Neuron (in vitro differentiated cells): Measurements from ENCODE around the gene TTC24.

Source experiments
- H2AFZ ChIP-seq: one replicate; pipeline ENCODE4 v1.6.1; 2013; ENCODE audit warnings: low read depth, mild to moderate bottlenecking, inconsistent platforms, low read length, moderate library complexity
- H3K27me3 ChIP-seq: one replicate; pipeline ENCODE4 v1.6.1; 2013; ENCODE audit warnings: low read length; ENCODE audit not compliant: insufficient read depth
- H3K36me3 ChIP-seq: one replicate; pipeline ENCODE4 v1.6.1; 2013; ENCODE audit warnings: low read length; ENCODE audit not compliant: insufficient read depth
- H3K4me1 ChIP-seq: one replicate; pipeline ENCODE4 v1.6.1; 2013; ENCODE audit warnings: low read length; ENCODE audit not compliant: insufficient read depth
- H3K4me3 ChIP-seq: 2 replicates; pipeline ENCODE4 v1.5.1; 2013; ENCODE audit warnings: mild to moderate bottlenecking, low read length, moderate library complexity
- H3K9me3 ChIP-seq: one replicate; pipeline ENCODE4 v1.6.1; 2013; ENCODE audit warnings: low read length

TTC24 gene

GRCh38 chr1:156579472-156579871 is at the start of gene TTC24:
Gene TTC24 (plus strand): TSS chr1:156579723. CDS start chr1:156581365, 1,642 bp downstream.
- no peak within 1 kb of the TSS for H2AFZ ChIP-seq
- no peak within 1 kb of the TSS for H3K4me3 ChIP-seq
- H3K36me3 ChIP-seq: no peaks in the 10 kb centered on the region
- H3K9me3 ChIP-seq: no peaks in the 10 kb centered on the region
- peaks cover 19% of the 10 kb centered on the region for H3K27me3 ChIP-seq
- H3K4me1 ChIP-seq: no peaks in the 10 kb centered on the region

GRCh38 chr1:156530006-156530405 is 49.5 kb upstream of the TTC24 start:
- Histone ChIP-seq H3K27me3 (no peaks in the 10 kb centered on the region), H3K4me1 (no peaks in the 10 kb centered on the region), H3K9me3 (peaks cover 4% of the 10 kb centered on the region), H2AFZ (no peak overlapping the region), H3K36me3 (peaks cover 71% of the 10 kb centered on the region), H3K4me3 (no peak overlapping the region)

GRCh38 chr1:156532374-156532773 is 47.1 kb upstream of the TTC24 start:
- H3K36me3 ChIP-seq: peaks cover 84% of the 10 kb centered on the region
- no peaks in the 10 kb centered on the region for H3K4me1 ChIP-seq
- H3K9me3 ChIP-seq: peaks cover 4% of the 10 kb centered on the region
- H2AFZ ChIP-seq: no peak overlapping the region
- no peaks in the 10 kb centered on the region for H3K27me3 ChIP-seq
- no peak overlapping the region for H3K4me3 ChIP-seq

GRCh38 chr1:156533568-156534220 is 45.8 kb upstream of the TTC24 start:
- peaks cover 77% of the 10 kb centered on the region for H3K36me3 ChIP-seq
- H3K27me3 ChIP-seq: no peaks in the 10 kb centered on the region
- H3K9me3 ChIP-seq: peaks cover 3% of the 10 kb centered on the region
- no peaks in the 10 kb centered on the region for H3K4me1 ChIP-seq
- no peak overlapping the region for H2AFZ ChIP-seq
- H3K4me3 ChIP-seq: no peak overlapping the region

- Histone ChIP-seq H3K9me3 (no peaks in the 10 kb centered on the region), H3K4me1 (no peaks in the 10 kb centered on the region), H3K4me3 (no peak overlapping the region), H2AFZ (no peak overlapping the region), H3K27me3 (no peaks in the 10 kb centered on the region), H3K36me3 (peaks cover 78% of the 10 kb centered on the region)
These were observed 45.0 kb upstream of the TTC24 start for GRCh38 chr1:156534424-156535060.

- no peaks in the 10 kb centered on the region for H3K4me1 ChIP-seq
These were observed 42.5 kb upstream of the TTC24 start for GRCh38 chr1:156537027-156537426.

GRCh38 chr1:156538711-156539440 is 40.6 kb upstream of the TTC24 start:
- Histone ChIP-seq H3K9me3 (no peaks in the 10 kb centered on the region), H3K36me3 (peaks cover 76% of the 10 kb centered on the region), H3K27me3 (no peaks in the 10 kb centered on the region), H3K4me1 (no peaks in the 10 kb centered on the region), H3K4me3 (no peak overlapping the region), H2AFZ (no peak overlapping the region)

More at GRCh38 chr1:156537027-156537426, 42.5 kb upstream of the TTC24 start:
- no peaks in the 10 kb centered on the region for H3K9me3 ChIP-seq
- peaks cover 79% of the 10 kb centered on the region for H3K36me3 ChIP-seq
- no peak overlapping the region for H3K4me3 ChIP-seq
- no peak overlapping the region for H2AFZ ChIP-seq
- no peaks in the 10 kb centered on the region for H3K27me3 ChIP-seq

- Histone ChIP-seq H3K27me3 (no peaks in the 10 kb centered on the region), H3K4me1 (no peaks in the 10 kb centered on the region), H3K4me3 (no peak overlapping the region), H2AFZ (no peak overlapping the region), H3K9me3 (no peaks in the 10 kb centered on the region), H3K36me3 (peaks cover 72% of the 10 kb centered on the region)
These were observed 39.6 kb upstream of the TTC24 start for GRCh38 chr1:156539818-156540355.

- Histone ChIP-seq H3K4me1 (no peaks in the 10 kb centered on the region), H3K4me3 (no peak overlapping the region), H2AFZ (no peak overlapping the region), H3K9me3 (no peaks in the 10 kb centered on the region), H3K27me3 (no peaks in the 10 kb centered on the region), H3K36me3 (peaks cover 66% of the 10 kb centered on the region)
These were observed 38.6 kb upstream of the TTC24 start for GRCh38 chr1:156540955-156541354.

- Histone ChIP-seq H3K4me3 (no peak overlapping the region), H3K9me3 (no peaks in the 10 kb centered on the region), H3K27me3 (no peaks in the 10 kb centered on the region), H3K4me1 (no peaks in the 10 kb centered on the region), H3K36me3 (peaks cover 73% of the 10 kb centered on the region), H2AFZ (no peak overlapping the region)
These were observed 36.5 kb upstream of the TTC24 start for GRCh38 chr1:156543066-156543465.

GRCh38 chr1:156544592-156545102 is 34.9 kb upstream of the TTC24 start:
- H2AFZ ChIP-seq: no peak overlapping the region
- no peak overlapping the region for H3K4me3 ChIP-seq
- peaks cover 71% of the 10 kb centered on the region for H3K36me3 ChIP-seq
- no peaks in the 10 kb centered on the region for H3K9me3 ChIP-seq
- H3K4me1 ChIP-seq: no peaks in the 10 kb centered on the region
- H3K27me3 ChIP-seq: no peaks in the 10 kb centered on the region

- Histone ChIP-seq H3K4me1 (no peaks in the 10 kb centered on the region), H3K9me3 (no peaks in the 10 kb centered on the region), H2AFZ (no peak overlapping the region), H3K4me3 (no peak overlapping the region), H3K36me3 (peaks cover 69% of the 10 kb centered on the region), H3K27me3 (no peaks in the 10 kb centered on the region)
These were observed 33.3 kb upstream of the TTC24 start for GRCh38 chr1:156546267-156546666.

GRCh38 chr1:156547434-156547833 is 32.1 kb upstream of the TTC24 start:
- H3K4me3 ChIP-seq: no peak overlapping the region
- H3K9me3 ChIP-seq: no peaks in the 10 kb centered on the region
- no peak overlapping the region for H2AFZ ChIP-seq
- peaks cover 76% of the 10 kb centered on the region for H3K36me3 ChIP-seq
- no peaks in the 10 kb centered on the region for H3K4me1 ChIP-seq
- H3K27me3 ChIP-seq: no peaks in the 10 kb centered on the region
